ENCODE data around the gene MTAP.

GRCh38 chr9:21806644-21807043 is 4.2 kb downstream of the MTAP start:
- TF ChIP-seq CTCF (IDR thresholded peaks at IDR 0.05; ENCODE audit: low read depth, low read length, missing input control) (no peak), MAX (IDR thresholded peaks at IDR 0.05) (no peak), ATF3 (IDR thresholded peaks at IDR 0.05) (no peak)
